CD1c-positive myeloid dendritic cell (primary cell): ENCODE measurements around the gene SCN8A.

Experiments
- DNase-seq: peaks from one replicate; pipeline ENCODE4 v3.0.0-alpha.2; 2016; ENCODE audit errors: extremely low spot score

Gene SCN8A

GRCh38 chr12:51669271-51669670, 78.2 kb downstream of the SCN8A start:
- DNase-seq = peak; percentile 13

GRCh38 chr12:51669996-51670395, 79.0 kb downstream of the SCN8A start:
- no peak for DNase-seq

GRCh38 chr12:51672334-51672733, 81.3 kb downstream of the SCN8A start:
- DNase-seq = no peak

- DNase-seq = no peak
These were observed 84.2 kb downstream of the SCN8A start for GRCh38 chr12:51675071-51675803.

- no peak for DNase-seq
These were observed 85.8 kb downstream of the SCN8A start for GRCh38 chr12:51676875-51677274.

GRCh38 chr12:51677284-51677968, 86.4 kb downstream of the SCN8A start:
- DNase-seq = no peak

- peak; percentile 53 for DNase-seq
These were observed 87.2 kb downstream of the SCN8A start for GRCh38 chr12:51678086-51678724.

GRCh38 chr12:51682981-51683380, 91.9 kb downstream of the SCN8A start:
- no peak for DNase-seq

- no peak for DNase-seq
These were observed 92.8 kb downstream of the SCN8A start for GRCh38 chr12:51683763-51684357.

- DNase-seq = no peak
These were observed 95.7 kb downstream of the SCN8A start for GRCh38 chr12:51686727-51687126.

- DNase-seq = no peak
These were observed 96.1 kb downstream of the SCN8A start for GRCh38 chr12:51687177-51687576.

- no peak for DNase-seq
These were observed 96.6 kb downstream of the SCN8A start for GRCh38 chr12:51687614-51688013.

- DNase-seq = no peak
These were observed 99.0 kb downstream of the SCN8A start for GRCh38 chr12:51689983-51690382.

- no peak for DNase-seq
These were observed 101.0 kb downstream of the SCN8A start for GRCh38 chr12:51692016-51692415.

GRCh38 chr12:51693569-51693968, 102.5 kb downstream of the SCN8A start:
- DNase-seq = no peak

- no peak for DNase-seq
These were observed 103.1 kb downstream of the SCN8A start for GRCh38 chr12:51694146-51694545.

- DNase-seq = no peak
These were observed 104.4 kb downstream of the SCN8A start for GRCh38 chr12:51695241-51696010.

GRCh38 chr12:51699219-51699618, 108.2 kb downstream of the SCN8A start:
- no peak for DNase-seq

GRCh38 chr12:51700887-51701286, 109.9 kb downstream of the SCN8A start:
- DNase-seq = no peak

GRCh38 chr12:51702587-51702986, 111.6 kb downstream of the SCN8A start:
- peak; percentile 54 for DNase-seq

GRCh38 chr12:51705450-51705849, 114.4 kb downstream of the SCN8A start:
- DNase-seq = no peak

- no peak for DNase-seq
These were observed 115.2 kb downstream of the SCN8A start for GRCh38 chr12:51706206-51706605.
